ENCODE results near the gene POM121.
"Not testable (repeated sequence)": the region's sequence is repeated elsewhere in the genome, so short reads cannot be mapped to it uniquely, and the experiment has no call there.

- TF ChIP-seq CTCF, POLR2A (IDR thresholded peaks at IDR 0.05): not testable (repeated sequence)
These were observed 20.2 kb upstream of the POM121 start for GRCh38 chr7:72904740-72905139.

Measured in adrenal gland (tissue), 5 donors.